H1 (cell line): ENCODE measurements around the gene FAM81A. TPM values are rescaled to one million over a fixed set of nuclear protein-coding genes. Genes with fewer than 3 reads are reported as not detected.

Experiments used
- CTCF ChIA-PET: fragments of 300-600 bp; sonication (Branson Sonifier 250); formaldehyde crosslinking; loops from one replicate; lab custom pipeline; 2021; ENCODE audit not compliant: partially characterized antibody; lab: Charles Lee
- POLR2A ChIA-PET: fragments of 300-600 bp; sonication (Branson Sonifier 250); formaldehyde crosslinking; loops from one replicate; lab custom pipeline; 2021; ENCODE audit warnings: inconsistent platforms; ENCODE audit not compliant: partially characterized antibody; lab: Charles Lee
- DNase-seq, 2 experiments: peaks; one replicate each; pipeline versions ENCODE4 v3.0.0 to v3.0.0-alpha.2; 2010 to 2022; ENCODE audit warnings: low spot score in 2 of 2, low read depth in 1 of 2, mixed read lengths in 1 of 2
- FAIRE-seq: peaks from 2 replicates; lab custom pipeline; 2011; peaks lifted over from hg19 to GRCh38; lab: Jason Lieb, UNC
- H2AFZ ChIP-seq: 2 replicates; pipeline ENCODE4 v1.8.1; 2012; ENCODE audit warnings: low read length, inconsistent platforms
- H2AK5ac ChIP-seq: 2 replicates; pipeline ENCODE4 v1.6.1; 2013; ENCODE audit warnings: low read depth, low read length
- H2BK120ac ChIP-seq: replicated peaks from 2 replicates; pipeline ENCODE3; 2013; ENCODE audit warnings: low read depth, low read length, inconsistent platforms
- H2BK12ac ChIP-seq: 2 replicates; pipeline ENCODE4 v1.6.1; 2013; ENCODE audit warnings: low read depth, low read length
- H2BK15ac ChIP-seq: 2 replicates; pipeline ENCODE4 v1.6.1; 2013; ENCODE audit warnings: low read length
- H2BK20ac ChIP-seq: 2 replicates; pipeline ENCODE4 v1.6.1; 2013; ENCODE audit warnings: low read length
- H2BK5ac ChIP-seq: 2 replicates; pipeline ENCODE4 v1.6.1; 2013; ENCODE audit warnings: low read depth, low read length
- H3K14ac ChIP-seq: 2 replicates; pipeline ENCODE4 v1.6.1; 2013; ENCODE audit warnings: inconsistent platforms; ENCODE audit not compliant: insufficient read length
- H3K18ac ChIP-seq: 2 replicates; pipeline ENCODE4 v1.6.1; 2013; ENCODE audit warnings: low read length; ENCODE audit errors: extremely low read depth
- H3K23ac ChIP-seq: 2 replicates; pipeline ENCODE4 v1.6.1; 2013; ENCODE audit warnings: inconsistent platforms; ENCODE audit not compliant: insufficient read length
- H3K23me2 ChIP-seq: 2 replicates; pipeline ENCODE4 v1.6.1; 2013; ENCODE audit warnings: low read depth, low read length
- H3K27ac ChIP-seq: 2 replicates; pipeline ENCODE4 v1.6.1; 2011; ENCODE audit warnings: low read depth, low read length, inconsistent platforms
- H3K27me3 ChIP-seq, 4 experiments: replicated peaks in 1 of 4; 1 replicate in 1 of 4; 2 replicates in 3 of 4; pipeline versions ENCODE4 v1.6.1 to v1.8.1; 2011 to 2013; ENCODE audit warnings: low read length in 3 of 4, mild to moderate bottlenecking in 3 of 4, inconsistent platforms in 2 of 4, mixed read lengths in 2 of 4, moderate library complexity in 1 of 4; ENCODE audit not compliant: control insufficient read depth in 3 of 4, insufficient read depth in 3 of 4; ENCODE audit errors: extremely low read depth in 1 of 4
- H3K36me3 ChIP-seq, 4 experiments: 2 replicates each; pipeline versions ENCODE4 v1.6.1 to v1.8.1; 2011 to 2013; ENCODE audit warnings: mild to moderate bottlenecking in 4 of 4, low read length in 3 of 4, moderate library complexity in 2 of 4, control low read depth in 1 of 4, inconsistent platforms in 1 of 4; ENCODE audit not compliant: insufficient read depth in 4 of 4, control insufficient read depth in 2 of 4
- H3K4ac ChIP-seq: replicated peaks from 2 replicates; pipeline ENCODE3; 2013; ENCODE audit warnings: low read length, low read depth, mixed read lengths, inconsistent platforms; ENCODE audit not compliant: insufficient read length
- H3K4me1 ChIP-seq, 4 experiments: replicated peaks in 1 of 4; 1 replicate in 1 of 4; 2 replicates in 3 of 4; pipeline versions ENCODE4 v1.6.1 to v1.8.1; 2011 to 2013; ENCODE audit warnings: low read length in 3 of 4, inconsistent platforms in 2 of 4, mixed read lengths in 1 of 4; ENCODE audit not compliant: insufficient read depth in 4 of 4, control insufficient read depth in 3 of 4
- H3K4me2 ChIP-seq, 2 experiments: 2 replicates each; pipeline versions ENCODE4 v1.6.1 to v1.8.1; 2011 to 2013; ENCODE audit warnings: low read depth in 2 of 2, low read length in 2 of 2, control low read depth in 1 of 2, inconsistent platforms in 1 of 2, mild to moderate bottlenecking in 1 of 2; ENCODE audit not compliant: insufficient read depth in 1 of 2
- H3K4me3 ChIP-seq, 4 experiments: fragments of 200-600, 300-600 bp in 1 of 4; sonication (generic), shearing (Covaris generic), sonication (Bioruptor Twin) in 1 of 4; 2 replicates each; pipeline versions ENCODE4 v1.5.1 to v1.8.1; 2011 to 2016; ENCODE audit warnings: low read length in 4 of 4, low read depth in 3 of 4, control low read depth in 2 of 4, inconsistent platforms in 2 of 4, mild to moderate bottlenecking in 2 of 4, mixed read lengths in 1 of 4, moderate library complexity in 1 of 4; ENCODE audit not compliant: insufficient read depth in 2 of 4; ENCODE audit errors: extremely low read depth in 1 of 4
- H3K56ac ChIP-seq: replicated peaks from 2 replicates; pipeline ENCODE3; 2013; ENCODE audit warnings: low read depth, mild to moderate bottlenecking, mixed read lengths, low read length, inconsistent platforms; ENCODE audit not compliant: insufficient read length
- H3K79me1 ChIP-seq: 2 replicates; pipeline ENCODE4 v1.6.1; 2013; ENCODE audit warnings: low read depth, low read length, control low read depth
- H3K79me2 ChIP-seq, 2 experiments: 2 replicates each; pipeline versions ENCODE4 v1.6.1 to v1.8.1; 2012 to 2013; ENCODE audit warnings: low read length in 2 of 2, mild to moderate bottlenecking in 2 of 2, inconsistent platforms in 1 of 2; ENCODE audit not compliant: insufficient read depth in 2 of 2, control insufficient read depth in 1 of 2
- H3K9ac ChIP-seq, 4 experiments: replicated peaks in 1 of 4; 1 replicate in 1 of 4; 2 replicates in 3 of 4; pipeline versions ENCODE4 v1.6.1 to v1.8.1; 2011 to 2013; ENCODE audit warnings: low read depth in 3 of 4, low read length in 3 of 4, control low read depth in 2 of 4, mild to moderate bottlenecking in 2 of 4, moderate library complexity in 2 of 4, inconsistent platforms in 1 of 4; ENCODE audit errors: extremely low read depth in 1 of 4
- H3K9me3 ChIP-seq, 2 experiments: 2 replicates each; pipeline versions ENCODE4 v1.6.1 to v1.8.1; 2012 to 2013; ENCODE audit warnings: mild to moderate bottlenecking in 2 of 2, moderate library complexity in 2 of 2, control low read depth in 1 of 2, inconsistent platforms in 1 of 2, low read depth in 1 of 2, low read length in 1 of 2, mixed read lengths in 1 of 2; ENCODE audit not compliant: insufficient read depth in 2 of 2
- H4K20me1 ChIP-seq, 2 experiments: replicated peaks in 1 of 2; 2 replicates each; pipeline versions ENCODE3 to v1.8.1; 2011 to 2013; ENCODE audit warnings: inconsistent platforms in 2 of 2, low read length in 2 of 2, mild to moderate bottlenecking in 1 of 2; ENCODE audit not compliant: insufficient read depth in 2 of 2, control insufficient read depth in 1 of 2
- H4K5ac ChIP-seq: 2 replicates; pipeline ENCODE4 v1.6.1; 2013; ENCODE audit warnings: low read length, low read depth, mixed read lengths, inconsistent platforms; ENCODE audit not compliant: insufficient read length
- H4K8ac ChIP-seq: 2 replicates; pipeline ENCODE4 v1.8.0; 2013; ENCODE audit warnings: mild to moderate bottlenecking, moderate library complexity, low read length, inconsistent platforms; ENCODE audit not compliant: insufficient read depth; ENCODE audit errors: extremely low read depth
- H4K91ac ChIP-seq: replicated peaks from 2 replicates; pipeline ENCODE3; 2013; ENCODE audit warnings: low read length, mixed read lengths, inconsistent platforms; ENCODE audit not compliant: insufficient read length
- CBX5 ChIP-seq: fragments of 300-800, 300-1000 bp; sonication (generic); IDR thresholded peaks from 2 replicates; pipeline ENCODE4 v1.7.1; 2016; ENCODE audit warnings: antibody characterized with exemption, low read length, low read depth
- FOSL1 ChIP-seq: IDR thresholded peaks from 2 replicates; pipeline ENCODE4 v1.6.1; 2011; ENCODE audit warnings: mild to moderate bottlenecking, low read depth, low read length, moderate library complexity; ENCODE audit not compliant: insufficient read depth
- GABPA ChIP-seq: IDR thresholded peaks from 2 replicates; pipeline ENCODE4 v1.6.1; 2011; ENCODE audit warnings: mild to moderate bottlenecking, low read length, moderate library complexity, borderline replicate concordance; ENCODE audit not compliant: insufficient read depth
- JUND ChIP-seq: IDR thresholded peaks from 2 replicates; pipeline ENCODE4 v1.6.1; 2011; ENCODE audit warnings: mild to moderate bottlenecking, improper control_type of control experiment, low read length
- KDM4A ChIP-seq: IDR thresholded peaks from one replicate; pipeline ENCODE4 v1.7.1; 2012; ENCODE audit warnings: low read depth, mild to moderate bottlenecking, moderate library complexity, low read length, inconsistent platforms; ENCODE audit not compliant: severe bottlenecking
- SAP30 ChIP-seq: fragments of 300-600 bp; sonication (generic); IDR thresholded peaks from 2 replicates; pipeline ENCODE4 v1.7.1; 2012; ENCODE audit warnings: low read length, moderate library complexity, mild to moderate bottlenecking, inconsistent platforms; ENCODE audit not compliant: insufficient read depth, insufficient replicate concordance
- SIX5 ChIP-seq: IDR thresholded peaks from 2 replicates; pipeline ENCODE4 v1.6.1; 2011; ENCODE audit warnings: mild to moderate bottlenecking, low read depth, low read length
- TEAD4 ChIP-seq: IDR thresholded peaks from 2 replicates; pipeline ENCODE4 v1.6.1; 2012; ENCODE audit warnings: low read depth, low read length, inconsistent platforms, mixed read lengths
- ZNF274 ChIP-seq: IDR thresholded peaks from 2 replicates; pipeline ENCODE4 v1.7.0; 2012; ENCODE audit warnings: low read length, borderline replicate concordance; ENCODE audit errors: extremely low read depth
- WGBS, 2 experiments: shearing (Covaris generic) in 1 of 2; methylation state at CpG; one replicate each; pipeline versions ENCODE4 v1.1.6 to v1.1.7; 2013 to 2015; ENCODE audit warnings: low lambda C conversion rate in 2 of 2, mixed read lengths in 2 of 2, inconsistent platforms in 1 of 2, low coverage in 1 of 2, missing lambda C conversion rate in 1 of 2; ENCODE audit not compliant: insufficient replicate concordance in 2 of 2, insufficient coverage in 1 of 2, insufficient read length in 1 of 2; ENCODE audit errors: extremely low coverage in 1 of 2, missing lambda C conversion rate in 1 of 2; 5-methylcytosine and 5-hydroxymethylcytosine counted together
- long read RNA-seq, 2 experiments: library from RNA in 1 of 2; library from capped mRNA in 1 of 2; stranded (forward); transcript quantifications; one replicate each; pipeline ENCODE4 v2.0.0, GENCODE V29; 2021; ENCODE audit warnings: inconsistent platforms in 1 of 2
- polyA minus RNA-seq, 3 experiments: library from RNA; depleted of rRNA, polyadenylated mRNA; stranded (reverse); fragments of >200 nt; gene quantifications; 1 replicate in 2 of 3; 2 replicates in 1 of 3; pipeline ENCODE4 v1.2.3, GENCODE V29; 2011
- polyA plus RNA-seq, 7 experiments: library from polyadenylated mRNA; depleted of rRNA in 3 of 7; stranded (reverse) in 5 of 7; unstranded in 2 of 7; fragments of >200 nt in 5 of 7; fragments of 200-250 nt in 2 of 7; gene quantifications; 1 replicate in 5 of 7; 2 replicates in 1 of 7; 4 replicates in 1 of 7; pipeline versions ENCODE4 v1.2.1 to v1.2.3, GENCODE V29; 2011 to 2013; ENCODE audit warnings: missing spikeins in 2 of 7, mixed read lengths in 2 of 7
- total RNA-seq: library from RNA; stranded (reverse); fragmentation: NEBNext Ultra II Directional; extraction: Animal tissue kit (Norgen Biotek cat#: 25700); gene quantifications from 2 replicates; pipeline ENCODE4 v1.2.1, GENCODE V29; 2021

The FAM81A gene
- 2.0 and 3.0 TPM in 2 replicates for total RNA-seq
- polyA plus RNA-seq (2011; rRNA removed), result 0.30 and 0.56 TPM in 2 replicates
- 0.30 TPM for polyA plus RNA-seq (2011; cell fraction: cytosol; rRNA removed)
- 1.4 TPM for polyA plus RNA-seq (2011; cell fraction: nucleus; rRNA removed)
- polyA plus RNA-seq (2012, experiment 1 of 2), result 0.69 to 1.4 TPM (median 0.87 TPM) in 4 replicates
- polyA plus RNA-seq (2012, experiment 2 of 2), result 0.07 TPM
- 0.59 TPM for polyA plus RNA-seq (2013, experiment 1 of 2)
- 1.4 TPM for polyA plus RNA-seq (2013, experiment 2 of 2)
- polyA minus RNA-seq (2011; rRNA and poly(A)+ RNA removed), result 0.35 TPM in 1 of 2 replicates, not detected in the other
- polyA minus RNA-seq (2011; cell fraction: cytosol; rRNA and poly(A)+ RNA removed), result not detected
- polyA minus RNA-seq (2011; cell fraction: nucleus; rRNA and poly(A)+ RNA removed), result 1.2 TPM
- long read RNA-seq, experiment 1, partial matches to known transcripts, result 0 of 1 reads
- long read RNA-seq, experiment 1, other reads (novel, unspliced or antisense), result 1 of 1 reads
- long read RNA-seq, experiment 2, result 0 reads

- DNase-seq, result peak in 1 of 2 experiments; percentile 78
- H3K79me1 ChIP-seq, result no peaks in the 10 kb centered on the region
- no peaks in the 10 kb centered on the region for H3K9me3 ChIP-seq
- no peak within 1 kb of the TSS for H3K27ac ChIP-seq
- no peak within 1 kb of the TSS for H3K4ac ChIP-seq
- peaks cover 0 to 4% (median 2%) of the 10 kb centered on the region in 4 experiments; a peak in 3 of 7 replicates for H3K4me1 ChIP-seq
- H2BK12ac ChIP-seq, result no peak within 1 kb of the TSS; the same call in 1 of the 2 replicates
- no peak within 1 kb of the TSS for H2BK5ac ChIP-seq
- peaks cover 13% of the 10 kb centered on the region; the same call in 1 of the 2 replicates for H3K23me2 ChIP-seq
- H3K36me3 ChIP-seq, result no peaks in the 10 kb centered on the region
- WGBS, 2 experiments, result 3% methylated on average over 86 of the region's 96 CpGs; no CpG with 5 or more reads in 1 of the 2 experiments
- H2AK5ac ChIP-seq, result no peak within 1 kb of the TSS
- no peak within 1 kb of the TSS; the same call in none of the 2 replicates for H3K18ac ChIP-seq
- H4K20me1 ChIP-seq, result no peaks in the 10 kb centered on the region
- peak within 1 kb of the TSS; percentile 56 to 87 (median 70) for H3K4me3 ChIP-seq
- peak within 1 kb of the TSS; percentile 35; the same call in 1 of the 2 replicates for H4K8ac ChIP-seq
- H3K14ac ChIP-seq, result no peak within 1 kb of the TSS
- H4K91ac ChIP-seq, result no peak within 1 kb of the TSS
- H3K56ac ChIP-seq, result no peak within 1 kb of the TSS
- no peak for FAIRE-seq
- peaks cover 17 to 47% (median 40%) of the 10 kb centered on the region in 4 experiments for H3K27me3 ChIP-seq
- H2BK120ac ChIP-seq, result no peak within 1 kb of the TSS
- no peak within 1 kb of the TSS for H4K5ac ChIP-seq
- peak within 1 kb of the TSS in 2 of 4 experiments; percentile 35 to 60; a peak in 1 of 7 replicates for H3K9ac ChIP-seq
- peak within 1 kb of the TSS; percentile 99 for H3K4me2 ChIP-seq
- ChIA-PET POLR2A (interaction anchor here (0.7 to 1.5 kb wide), 6 partner anchors 26 to 91 kb away, joined by 3 to 7 read pairs (median 3); partner anchors contain the start of gene MYO1E), CTCF (interaction anchor here (0.5 to 3.3 kb wide), 8 partner anchors 24 to 195 kb away, joined by 3 to 12 read pairs (median 4); no protein-coding TSS in a partner anchor)
- peak within 1 kb of the TSS; percentile 88; the same call in 1 of the 2 replicates for H2BK15ac ChIP-seq
- H3K79me2 ChIP-seq, result no peaks in the 10 kb centered on the region
- no peak within 1 kb of the TSS for H2BK20ac ChIP-seq
- H3K23ac ChIP-seq, result no peak within 1 kb of the TSS
- peak within 1 kb of the TSS; percentile 81 for H2AFZ ChIP-seq
- TF ChIP-seq ZNF274, result no peak
- TF ChIP-seq GABPA, result no peak
- TF ChIP-seq CBX5, result no peak
- no peak for TF ChIP-seq TEAD4
- peak; percentile 62 for TF ChIP-seq SAP30
- TF ChIP-seq SIX5, result no peak
- TF ChIP-seq KDM4A, result peak; percentile 81
- TF ChIP-seq FOSL1, result no peak
- TF ChIP-seq JUND, result no peak
Measured at GRCh38 chr15:59437817-59438624, at the start of gene FAM81A. Gene FAM81A, plus strand, starts transcription at chr15:59438186. Its CDS starts 20,441 bp downstream, at chr15:59458627.
